Kidney epithelial cell (primary cell): ENCODE data around the gene SGCD. TPM values are rescaled to one million over a fixed set of nuclear protein-coding genes. Genes with fewer than 3 reads are reported as not detected.

Experiments used
- DNase-seq: peaks from one replicate; pipeline ENCODE4 v3.0.0-alpha.2; 2010; ENCODE audit warnings: low read depth
- H3K27me3 ChIP-seq: 2 replicates; pipeline ENCODE4 v1.6.0; 2011; ENCODE audit warnings: low read length; ENCODE audit not compliant: control insufficient read depth, insufficient read depth
- H3K36me3 ChIP-seq: 2 replicates; pipeline ENCODE4 v1.5.1; 2011; ENCODE audit warnings: low read length; ENCODE audit not compliant: control insufficient read depth, insufficient read depth
- H3K4me3 ChIP-seq: 2 replicates; pipeline ENCODE4 v1.5.1; 2011; ENCODE audit warnings: low read depth, mild to moderate bottlenecking, control low read depth, low read length
- CTCF ChIP-seq: IDR thresholded peaks from 2 replicates; pipeline ENCODE4 v1.5.1; 2011; ENCODE audit warnings: mild to moderate bottlenecking, moderate library complexity, low read length, control low read depth, inconsistent platforms; ENCODE audit not compliant: insufficient read depth, poor library complexity, severe bottlenecking
- total RNA-seq: library from RNA; depleted of rRNA; stranded (reverse); fragments of >200 nt; gene quantifications from 2 replicates; pipeline ENCODE4 v1.2.3, GENCODE V29; 2015

The SGCD gene
- total RNA-seq, 1 donor from 2014 or later, result 0.29 TPM

- DNase-seq, result no peak
- H3K36me3 ChIP-seq, result no peaks in the 10 kb centered on the region
- no peaks in the 10 kb centered on the region for H3K27me3 ChIP-seq
- H3K4me3 ChIP-seq, result no peak overlapping the region
- TF ChIP-seq CTCF, result no peak
Measured at GRCh38 chr5:156431956-156432829, 105.2 kb downstream of the SGCD start.

- no peak for DNase-seq
- TF ChIP-seq CTCF, result no peak
- Histone ChIP-seq H3K27me3 (no peaks in the 10 kb centered on the region), H3K36me3 (no peaks in the 10 kb centered on the region), H3K4me3 (no peak overlapping the region)
Measured at GRCh38 chr5:156432830-156433105, 105.8 kb downstream of the SGCD start.

GRCh38 chr5:156434471-156434870 lies 107.5 kb downstream of the SGCD start:
- TF ChIP-seq CTCF, result no peak
- Histone ChIP-seq H3K27me3 (no peaks in the 10 kb centered on the region), H3K4me3 (no peak overlapping the region), H3K36me3 (no peaks in the 10 kb centered on the region)
- DNase-seq, result no peak

- Histone ChIP-seq H3K36me3 (no peaks in the 10 kb centered on the region), H3K27me3 (no peaks in the 10 kb centered on the region), H3K4me3 (no peak overlapping the region)
- no peak for TF ChIP-seq CTCF
- no peak for DNase-seq
Measured at GRCh38 chr5:156435101-156435500, 108.1 kb downstream of the SGCD start.

- Histone ChIP-seq H3K36me3 (no peaks in the 10 kb centered on the region), H3K4me3 (no peak overlapping the region), H3K27me3 (no peaks in the 10 kb centered on the region)
- DNase-seq, result no peak
- no peak for TF ChIP-seq CTCF
Measured at GRCh38 chr5:156438076-156438475, 111.1 kb downstream of the SGCD start.

- H3K4me3 ChIP-seq, result no peak overlapping the region
- no peak for TF ChIP-seq CTCF
- H3K36me3 ChIP-seq, result no peaks in the 10 kb centered on the region
- no peaks in the 10 kb centered on the region for H3K27me3 ChIP-seq
- no peak for DNase-seq
Measured at GRCh38 chr5:156444753-156445291, 117.9 kb downstream of the SGCD start.
